ENCODE results near the gene ADGRF5.

The ADGRF5 gene, protein sequence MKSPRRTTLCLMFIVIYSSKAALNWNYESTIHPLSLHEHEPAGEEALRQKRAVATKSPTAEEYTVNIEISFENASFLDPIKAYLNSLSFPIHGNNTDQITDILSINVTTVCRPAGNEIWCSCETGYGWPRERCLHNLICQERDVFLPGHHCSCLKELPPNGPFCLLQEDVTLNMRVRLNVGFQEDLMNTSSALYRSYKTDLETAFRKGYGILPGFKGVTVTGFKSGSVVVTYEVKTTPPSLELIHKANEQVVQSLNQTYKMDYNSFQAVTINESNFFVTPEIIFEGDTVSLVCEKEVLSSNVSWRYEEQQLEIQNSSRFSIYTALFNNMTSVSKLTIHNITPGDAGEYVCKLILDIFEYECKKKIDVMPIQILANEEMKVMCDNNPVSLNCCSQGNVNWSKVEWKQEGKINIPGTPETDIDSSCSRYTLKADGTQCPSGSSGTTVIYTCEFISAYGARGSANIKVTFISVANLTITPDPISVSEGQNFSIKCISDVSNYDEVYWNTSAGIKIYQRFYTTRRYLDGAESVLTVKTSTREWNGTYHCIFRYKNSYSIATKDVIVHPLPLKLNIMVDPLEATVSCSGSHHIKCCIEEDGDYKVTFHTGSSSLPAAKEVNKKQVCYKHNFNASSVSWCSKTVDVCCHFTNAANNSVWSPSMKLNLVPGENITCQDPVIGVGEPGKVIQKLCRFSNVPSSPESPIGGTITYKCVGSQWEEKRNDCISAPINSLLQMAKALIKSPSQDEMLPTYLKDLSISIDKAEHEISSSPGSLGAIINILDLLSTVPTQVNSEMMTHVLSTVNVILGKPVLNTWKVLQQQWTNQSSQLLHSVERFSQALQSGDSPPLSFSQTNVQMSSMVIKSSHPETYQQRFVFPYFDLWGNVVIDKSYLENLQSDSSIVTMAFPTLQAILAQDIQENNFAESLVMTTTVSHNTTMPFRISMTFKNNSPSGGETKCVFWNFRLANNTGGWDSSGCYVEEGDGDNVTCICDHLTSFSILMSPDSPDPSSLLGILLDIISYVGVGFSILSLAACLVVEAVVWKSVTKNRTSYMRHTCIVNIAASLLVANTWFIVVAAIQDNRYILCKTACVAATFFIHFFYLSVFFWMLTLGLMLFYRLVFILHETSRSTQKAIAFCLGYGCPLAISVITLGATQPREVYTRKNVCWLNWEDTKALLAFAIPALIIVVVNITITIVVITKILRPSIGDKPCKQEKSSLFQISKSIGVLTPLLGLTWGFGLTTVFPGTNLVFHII (N-terminal part only)

DNA sequence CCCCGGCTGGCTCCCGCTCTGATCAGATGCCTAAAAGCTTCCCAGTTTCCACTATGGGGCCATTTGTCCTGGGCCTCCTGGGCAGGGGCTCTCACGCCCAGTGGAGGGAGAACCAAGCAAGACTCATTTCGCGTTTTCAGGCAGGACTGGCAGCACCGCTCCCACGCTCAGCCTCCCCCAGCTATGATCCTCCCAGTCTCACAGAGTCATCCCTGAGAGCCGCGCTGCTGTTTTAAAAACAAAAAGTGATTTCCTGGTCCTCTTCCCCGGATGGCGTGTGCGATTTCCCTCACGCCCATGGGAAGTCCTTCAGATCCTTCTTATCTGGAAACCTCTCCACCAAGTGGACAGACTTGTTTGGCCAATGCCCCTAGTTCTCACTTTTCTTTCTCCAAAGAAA, at the start of gene ADGRF5:
Gene ADGRF5, minus strand, starts transcription at position 208 of the 400 bp plus-strand sequence. CDS start 15,176 bp downstream, outside the sequence.
- no peak for DNase-seq

DNA sequence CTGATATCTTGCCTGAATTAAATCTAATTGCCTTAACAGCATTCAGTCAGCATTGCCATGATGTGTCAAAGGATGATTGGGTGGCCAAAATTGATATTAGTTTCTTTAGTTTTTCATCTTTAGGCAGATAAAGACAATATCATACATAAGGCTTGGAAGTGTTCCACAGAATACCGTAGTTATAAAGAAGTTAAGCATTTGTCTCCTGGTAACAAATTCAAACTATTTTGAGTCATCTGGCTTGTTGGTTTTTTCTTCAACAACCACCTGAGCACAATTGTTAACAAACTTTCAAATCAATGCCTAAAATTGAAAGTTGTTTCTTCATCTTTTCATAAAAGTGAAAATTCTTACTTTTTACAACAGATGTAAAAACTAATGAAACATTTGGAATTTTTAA, 47.5 kb upstream of the ADGRF5 start:
- DNase-seq, result no peak

DNA sequence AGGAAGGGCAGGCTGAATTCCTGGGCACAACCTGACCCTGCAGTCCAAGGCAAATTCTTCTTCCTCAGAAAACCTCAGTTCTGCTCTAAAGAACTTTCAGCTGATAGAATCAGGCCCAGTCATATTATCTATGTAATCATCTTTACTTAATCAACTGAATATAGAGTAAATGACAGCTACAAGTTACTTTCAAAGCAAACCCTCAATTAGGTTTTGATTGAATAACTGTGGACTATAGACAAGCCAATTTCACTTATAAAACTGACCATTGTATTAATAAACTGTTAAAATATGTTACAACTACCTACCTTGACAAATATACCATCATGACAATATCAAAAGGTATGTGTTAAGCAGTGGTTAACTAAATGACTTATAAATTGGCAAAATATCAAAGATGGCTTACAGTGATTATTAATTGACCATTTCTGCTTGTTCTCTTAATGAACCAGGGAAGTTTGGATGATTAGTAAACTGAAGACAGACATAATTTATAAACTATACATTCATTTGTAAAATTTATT, 46.1 kb upstream of the ADGRF5 start:
- DNase-seq, result peak; percentile 45

DNA sequence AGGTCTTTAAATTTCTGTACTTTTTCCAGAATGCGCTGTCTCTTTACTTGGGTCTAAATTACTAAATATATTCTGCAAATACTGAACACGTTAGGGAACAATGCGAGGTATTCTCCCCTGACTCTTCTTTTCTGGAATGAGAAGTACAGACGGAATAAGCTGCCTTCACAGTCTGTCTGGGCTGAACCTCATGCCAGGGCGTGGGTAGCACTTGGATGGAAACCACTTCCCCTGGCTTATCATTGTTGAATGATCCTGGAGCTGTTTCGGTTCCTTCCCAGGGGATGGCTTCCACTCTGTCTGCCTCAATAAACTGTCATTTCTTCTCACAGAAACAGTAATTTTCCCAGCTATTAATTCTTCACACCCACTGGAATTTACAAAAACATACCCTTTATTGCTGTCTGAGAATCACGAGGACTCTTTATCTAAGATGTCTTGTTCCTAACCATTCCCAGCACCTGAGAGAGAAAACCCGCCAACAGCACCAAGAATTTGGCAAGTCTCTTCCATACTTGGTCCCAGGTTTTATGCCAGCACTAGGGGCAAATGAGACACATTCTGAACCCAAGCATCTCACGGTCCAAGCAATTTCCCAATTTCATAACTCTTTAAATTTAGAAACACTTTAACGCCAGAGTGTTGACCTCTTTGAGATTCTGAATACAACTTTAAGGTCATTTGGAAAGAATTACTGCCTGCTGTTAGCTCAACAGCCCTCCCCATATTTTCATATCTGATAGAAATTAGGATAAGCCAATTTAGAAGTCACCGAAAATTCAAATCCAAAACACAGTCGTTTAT, 43.2 kb upstream of the ADGRF5 start:
- no peak for DNase-seq

DNA sequence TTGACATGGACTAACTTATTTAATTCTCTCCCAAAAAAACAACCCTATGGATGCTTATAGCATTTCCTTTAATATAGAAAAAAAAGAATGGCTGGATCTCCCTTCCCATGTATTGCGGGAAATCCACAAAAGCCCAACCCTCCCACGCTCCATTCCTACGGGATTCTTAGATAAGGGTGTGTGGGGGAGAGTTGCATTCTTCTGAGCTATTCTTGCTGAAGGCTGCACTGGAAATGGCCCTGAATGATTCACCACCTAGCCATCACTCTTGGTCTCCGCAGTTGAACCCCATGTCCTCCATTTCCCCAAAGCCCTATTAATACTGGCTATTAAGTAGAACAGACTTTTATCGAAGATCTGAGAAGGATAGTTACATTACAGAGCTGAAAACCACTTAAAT, 41.9 kb upstream of the ADGRF5 start:
- peak; percentile 78 for DNase-seq

DNA sequence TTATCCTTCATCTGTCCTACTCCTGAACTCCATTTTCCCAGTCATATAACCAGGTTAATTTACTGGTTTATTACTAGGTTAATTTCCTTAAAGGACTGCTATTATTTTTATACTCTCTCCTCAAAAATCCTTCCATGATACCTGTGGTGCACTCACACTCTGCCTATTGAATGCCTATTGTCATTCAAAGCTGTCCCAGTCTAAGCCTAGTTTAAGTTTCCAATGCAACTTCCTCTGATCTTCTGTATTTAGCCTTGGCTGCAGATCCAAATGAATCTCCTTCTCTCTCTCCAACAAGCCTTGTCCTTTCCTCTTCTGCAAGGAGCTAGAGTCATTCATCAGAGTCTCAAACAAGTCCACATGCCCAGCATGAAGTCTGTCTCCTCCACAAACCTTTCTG, 41.3 kb upstream of the ADGRF5 start:
- DNase-seq, result no peak

DNA sequence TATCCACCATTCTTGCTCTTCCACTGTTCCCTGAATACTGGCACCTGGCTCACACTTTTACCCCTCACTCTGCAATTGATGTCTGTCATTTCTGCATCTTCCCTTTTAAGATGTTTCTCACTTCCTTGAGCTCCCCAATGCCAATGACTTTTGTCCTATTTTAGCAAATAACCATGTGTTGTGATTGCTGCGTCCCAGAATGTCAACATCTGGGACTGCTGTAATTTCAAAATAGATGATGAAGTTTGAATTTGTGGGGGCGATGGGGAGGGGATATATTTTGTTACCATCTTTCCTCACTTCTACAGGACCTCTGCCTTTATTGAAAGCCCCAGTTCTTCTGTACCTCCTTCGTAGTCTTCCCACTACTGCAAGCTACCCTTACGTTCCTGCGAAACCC, 40.0 kb upstream of the ADGRF5 start:
- no peak for DNase-seq

DNA sequence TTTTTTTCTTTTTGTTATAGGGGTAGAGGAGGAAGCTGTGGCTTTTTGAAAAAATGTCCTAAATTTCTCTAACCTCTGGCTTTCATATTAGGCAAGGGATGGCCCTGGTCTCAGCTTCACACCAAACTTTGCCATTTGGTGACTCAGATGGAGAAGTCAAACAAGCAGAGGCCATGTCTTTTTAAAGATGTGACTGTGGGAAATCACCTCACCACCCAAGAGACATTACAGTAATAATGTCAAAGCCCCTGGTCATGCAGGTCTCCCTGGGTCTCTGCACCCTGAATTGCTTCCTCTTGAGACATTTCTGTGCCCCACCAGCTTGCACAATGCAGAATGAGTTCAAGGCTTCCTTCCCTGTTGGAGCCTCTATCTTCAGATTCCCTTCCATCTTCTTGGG, 39.5 kb upstream of the ADGRF5 start:
- no peak for DNase-seq

DNA sequence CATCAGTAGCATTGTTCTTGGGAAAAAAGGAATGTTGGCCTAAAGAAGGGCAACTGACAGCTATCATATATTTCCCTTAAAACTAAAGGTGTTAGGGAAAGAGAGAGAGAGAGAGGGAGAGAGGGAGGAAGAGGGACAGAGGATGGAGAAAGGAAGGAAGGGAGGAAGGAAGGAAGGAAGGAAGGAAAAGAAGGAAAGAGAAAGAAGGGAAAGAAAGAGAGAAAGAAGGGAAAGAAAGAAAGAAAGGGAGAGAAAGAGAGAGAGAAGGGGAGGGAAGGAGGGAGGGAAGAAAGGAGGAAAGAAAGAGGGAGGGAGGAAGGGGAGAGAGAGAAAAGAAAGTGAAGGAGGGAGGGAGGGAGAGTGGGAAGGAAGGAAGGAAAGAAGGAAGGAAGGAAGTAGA, 37.7 kb upstream of the ADGRF5 start:
- no peak for DNase-seq

DNA sequence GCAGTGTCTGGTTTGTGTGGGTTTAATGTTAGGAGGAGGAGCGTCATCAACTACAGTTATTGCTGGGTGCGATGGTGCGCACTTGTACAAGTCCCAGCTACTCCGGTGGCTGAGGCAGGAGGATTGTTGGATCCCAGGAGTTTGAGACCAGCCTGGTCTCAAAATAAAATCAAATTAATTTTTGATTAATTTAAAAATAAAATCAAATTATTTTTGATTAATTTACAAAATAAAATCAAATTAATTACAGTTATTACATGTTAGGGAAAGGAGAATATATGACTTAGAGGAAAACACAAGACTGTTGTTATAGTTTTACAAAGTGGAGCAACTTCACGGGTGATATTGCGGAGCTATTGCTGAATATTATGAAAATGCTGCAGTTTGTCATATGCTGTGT, 34.7 kb upstream of the ADGRF5 start:
- no peak for DNase-seq

DNA sequence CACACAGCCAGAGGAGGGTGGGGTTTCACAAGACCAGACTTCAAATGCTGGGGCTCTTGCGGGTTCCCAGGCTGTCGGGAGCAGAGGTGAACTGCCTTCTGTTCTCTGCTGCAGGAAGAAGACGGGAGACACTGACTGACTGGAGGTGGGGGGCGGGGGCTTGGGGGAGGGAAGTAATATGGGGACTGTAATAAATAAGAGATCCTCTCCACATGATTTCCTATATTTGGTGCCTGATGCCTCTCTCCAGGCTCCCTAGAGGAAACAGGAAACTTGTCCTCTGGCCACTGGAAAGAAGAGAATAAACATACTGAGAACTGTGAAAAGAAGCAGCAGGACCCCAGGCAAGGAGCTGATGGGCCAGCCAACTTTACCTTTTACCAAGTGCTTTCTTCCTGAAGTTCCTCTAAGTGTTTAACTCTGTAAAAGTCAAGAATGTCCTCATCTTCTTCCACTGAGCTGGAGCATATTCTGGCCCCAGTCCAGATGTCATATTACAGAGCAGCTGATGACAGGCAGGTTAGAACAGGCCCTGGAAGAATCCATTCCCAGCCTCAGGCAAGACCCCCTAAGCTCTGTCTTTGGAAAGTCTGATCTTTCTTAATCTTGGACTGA, 33.2 kb upstream of the ADGRF5 start:
- no peak for DNase-seq

DNA sequence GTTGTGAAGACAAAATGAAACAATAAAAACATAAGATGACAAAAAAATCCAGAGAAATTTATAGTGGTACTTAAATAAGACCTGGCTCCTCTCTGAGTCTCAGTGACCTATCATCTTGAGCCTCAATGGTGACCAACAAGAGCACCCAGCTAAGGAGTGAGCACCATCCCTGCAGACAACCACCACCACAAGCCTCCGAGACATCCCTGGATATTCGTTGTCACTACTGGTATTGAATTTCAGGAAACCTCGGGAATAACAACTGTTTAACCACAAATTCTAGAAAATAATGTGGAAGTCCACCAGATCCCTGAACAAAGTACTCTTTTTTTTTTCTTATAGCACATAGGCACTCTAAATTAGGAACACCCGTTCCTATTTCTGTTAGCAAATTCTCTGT, 32.2 kb upstream of the ADGRF5 start:
- DNase-seq, result no peak

DNA sequence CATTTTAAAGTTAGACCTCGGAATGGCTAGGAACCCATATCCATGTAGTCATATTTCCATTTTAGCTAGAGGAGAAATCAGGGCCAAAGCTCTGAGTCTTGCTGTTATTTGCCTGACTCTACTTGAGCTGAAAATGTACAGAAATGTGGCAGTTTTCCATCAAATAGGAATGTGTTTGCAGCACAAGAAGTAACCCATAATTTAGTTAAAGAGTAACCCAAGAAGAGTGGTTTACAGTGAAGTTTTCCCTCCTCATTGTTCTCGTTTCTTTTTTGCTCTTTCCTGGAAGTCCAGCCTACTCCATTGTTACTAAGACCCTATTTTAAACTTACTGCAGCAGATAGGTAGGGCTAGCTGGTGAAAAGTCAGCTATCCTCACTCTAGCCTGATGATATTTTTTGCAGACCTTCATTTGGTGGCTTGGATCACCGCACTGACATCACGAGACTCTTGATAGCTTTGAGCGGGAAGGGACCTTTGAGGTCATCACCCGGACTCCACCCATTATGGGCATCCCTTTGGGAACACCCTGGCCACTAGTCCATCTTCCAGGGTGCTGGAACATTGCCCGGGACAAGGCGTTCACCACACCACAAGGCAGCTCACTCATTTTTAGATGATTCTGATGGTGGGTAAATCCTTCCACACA, 28.0 kb upstream of the ADGRF5 start:
- DNase-seq, result peak; percentile 24

DNA sequence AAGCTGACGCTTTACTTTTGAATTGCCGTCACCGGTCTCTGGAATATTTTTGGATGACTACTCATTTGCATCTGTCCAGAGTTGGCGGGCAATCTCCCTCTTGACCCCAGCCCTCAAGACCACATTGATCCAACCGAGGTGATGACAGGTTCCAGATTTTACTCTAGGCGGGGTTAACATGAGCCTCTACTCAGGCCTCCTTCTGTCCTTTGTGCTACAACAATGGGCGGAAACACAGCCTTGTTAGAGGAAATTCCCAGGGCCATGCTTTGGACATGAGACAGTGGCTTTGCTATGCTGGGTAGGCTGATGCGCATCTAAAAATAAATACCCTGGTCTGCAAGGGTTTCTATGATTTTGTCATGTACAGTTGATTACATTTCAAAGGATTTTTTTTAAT, 27.0 kb upstream of the ADGRF5 start:
- no peak for DNase-seq

DNA sequence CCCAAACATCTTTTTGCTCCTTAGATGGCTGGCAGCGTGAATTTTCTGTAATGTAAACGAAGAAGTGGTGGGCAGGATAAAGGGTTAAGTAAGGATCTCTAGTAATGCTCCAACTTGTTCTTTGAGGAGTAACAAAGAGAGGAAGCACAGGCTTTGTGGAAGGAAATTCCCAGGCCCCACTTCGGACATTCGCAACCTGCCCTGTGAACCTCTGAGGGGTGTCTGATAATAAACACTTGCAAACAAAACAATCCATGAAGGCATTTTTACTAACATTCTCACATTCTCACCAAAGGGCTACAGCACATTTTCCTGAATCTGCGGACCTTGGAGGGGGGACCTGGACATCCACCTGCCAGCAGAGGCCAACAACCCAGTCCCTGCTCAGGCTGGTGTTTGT, 25.8 kb upstream of the ADGRF5 start:
- DNase-seq, result no peak

DNA sequence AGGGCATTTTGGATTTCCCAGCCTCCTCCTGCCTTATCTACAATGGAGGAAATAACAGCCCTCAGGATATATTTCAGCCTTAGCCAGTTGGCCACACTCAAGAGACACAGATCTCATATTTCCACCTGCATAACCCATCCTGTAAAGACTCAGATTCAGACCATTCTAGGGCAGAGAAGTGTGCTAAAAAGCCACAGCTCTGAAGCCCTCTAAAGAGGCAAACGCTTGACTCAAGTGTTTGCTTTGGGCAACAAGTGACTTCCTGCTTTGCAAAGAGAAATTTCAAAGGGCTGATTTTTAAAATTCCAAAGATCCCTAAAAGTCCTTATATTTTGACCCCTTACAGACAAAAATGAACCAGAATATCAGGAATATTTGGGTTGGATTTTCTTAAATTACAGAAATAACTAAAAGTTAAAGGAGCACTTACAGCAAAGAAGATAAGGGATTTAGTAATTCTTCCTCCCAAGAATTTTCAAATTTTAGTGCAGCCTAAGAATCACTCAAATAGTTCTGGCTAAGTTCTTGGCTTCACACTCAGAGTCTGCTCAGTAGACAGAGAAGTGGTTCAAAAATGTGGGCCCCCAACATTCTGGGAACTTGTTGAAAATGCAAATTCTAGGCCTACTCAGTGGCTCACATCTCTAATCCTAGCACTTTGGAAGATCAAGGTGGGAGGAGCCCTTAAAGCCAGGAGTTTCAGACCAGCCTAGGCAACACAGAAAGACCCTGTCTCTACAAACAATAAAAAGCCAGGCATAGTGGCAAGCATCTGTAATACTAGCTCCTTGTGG, 18.9 kb upstream of the ADGRF5 start:
- DNase-seq, result no peak

DNA sequence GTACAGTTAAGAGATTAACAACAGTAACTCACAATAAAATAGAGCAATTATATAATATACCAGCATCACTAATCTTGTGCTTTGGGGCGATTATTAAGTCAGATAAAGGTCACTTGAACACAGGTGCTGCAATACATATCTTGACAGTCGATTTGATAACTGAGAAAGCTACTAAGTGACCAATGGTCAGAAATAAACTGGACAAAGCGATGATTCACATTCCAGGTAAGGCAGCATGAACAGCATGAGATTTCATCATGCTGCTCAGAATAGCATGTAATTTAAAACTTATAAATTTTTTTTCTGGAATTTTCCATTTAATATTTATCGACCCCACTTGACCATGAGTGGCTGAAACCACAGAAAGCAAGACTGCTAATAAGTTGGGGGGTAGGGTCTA, 15.9 kb upstream of the ADGRF5 start:
- no peak for DNase-seq

DNA sequence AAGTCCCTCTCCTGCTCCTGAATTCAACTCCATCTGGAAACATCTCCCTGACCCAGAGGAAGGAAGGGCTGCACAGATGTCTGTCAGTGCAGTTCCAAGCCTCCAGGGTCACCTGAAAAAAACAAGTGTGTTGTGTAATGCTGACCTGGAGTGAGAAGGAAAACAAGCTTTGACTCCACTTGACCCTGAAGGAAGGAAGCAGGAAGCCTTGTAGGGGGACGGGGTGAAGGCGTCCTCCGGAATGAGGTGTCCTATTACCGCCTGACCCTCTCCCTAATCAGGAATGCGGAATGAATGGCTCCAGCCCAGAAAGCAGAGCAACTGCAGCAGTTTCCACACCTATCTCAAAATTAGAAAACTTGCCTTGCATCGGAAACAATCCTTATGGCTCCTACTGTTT, 13.9 kb upstream of the ADGRF5 start:
- no peak for DNase-seq

DNA sequence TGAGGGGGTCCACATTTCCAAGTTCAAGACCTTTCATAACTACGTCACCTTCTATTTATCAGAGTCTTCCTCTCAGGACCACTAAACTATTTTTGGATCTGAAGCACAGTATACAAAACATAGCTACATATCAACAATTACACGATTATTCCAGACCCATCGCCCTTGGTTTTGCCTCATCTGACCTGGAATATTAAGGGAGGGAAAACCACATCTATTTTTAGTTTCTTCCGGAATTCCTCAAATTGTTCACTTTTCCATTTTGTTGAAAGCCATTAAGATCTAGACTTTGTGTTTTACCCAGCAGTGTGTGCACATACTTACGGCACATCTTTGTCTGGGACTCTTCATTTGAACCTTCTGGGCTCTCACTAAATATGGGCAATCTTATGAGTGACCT, 12.0 kb upstream of the ADGRF5 start:
- no peak for DNase-seq

Measured in kidney glomerular epithelial cell (primary cell).